ENCODE results near the gene LRBA.

Gene LRBA

DNA sequence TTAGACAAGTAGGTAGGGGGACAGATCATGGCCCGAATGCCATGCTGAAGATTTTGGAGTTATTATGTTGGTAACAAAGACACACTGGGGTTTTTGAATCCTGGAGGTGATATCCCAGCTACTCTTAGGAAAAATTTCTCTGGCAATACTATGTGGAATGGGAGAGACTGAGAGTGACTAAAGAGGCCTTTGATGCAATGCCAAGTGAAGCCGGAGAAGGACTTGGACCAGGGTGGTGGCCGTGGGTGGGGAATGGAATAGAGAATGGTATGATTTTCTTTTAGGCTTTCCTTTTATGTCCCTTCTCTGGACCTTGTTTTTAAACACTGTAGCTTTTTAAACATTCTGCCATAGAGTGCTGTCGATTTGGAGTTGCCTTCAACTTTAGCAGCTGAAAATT lies 795.2 kb downstream of the LRBA start:
- H3K27ac ChIP-seq, result peak overlapping the region in 1 of 2 donors; percentile 48
- DNase-seq (ENCODE audit: low spot score), result no peak
- H3K4me3 ChIP-seq, result no peak overlapping the region
- TF ChIP-seq, protein P1, sequence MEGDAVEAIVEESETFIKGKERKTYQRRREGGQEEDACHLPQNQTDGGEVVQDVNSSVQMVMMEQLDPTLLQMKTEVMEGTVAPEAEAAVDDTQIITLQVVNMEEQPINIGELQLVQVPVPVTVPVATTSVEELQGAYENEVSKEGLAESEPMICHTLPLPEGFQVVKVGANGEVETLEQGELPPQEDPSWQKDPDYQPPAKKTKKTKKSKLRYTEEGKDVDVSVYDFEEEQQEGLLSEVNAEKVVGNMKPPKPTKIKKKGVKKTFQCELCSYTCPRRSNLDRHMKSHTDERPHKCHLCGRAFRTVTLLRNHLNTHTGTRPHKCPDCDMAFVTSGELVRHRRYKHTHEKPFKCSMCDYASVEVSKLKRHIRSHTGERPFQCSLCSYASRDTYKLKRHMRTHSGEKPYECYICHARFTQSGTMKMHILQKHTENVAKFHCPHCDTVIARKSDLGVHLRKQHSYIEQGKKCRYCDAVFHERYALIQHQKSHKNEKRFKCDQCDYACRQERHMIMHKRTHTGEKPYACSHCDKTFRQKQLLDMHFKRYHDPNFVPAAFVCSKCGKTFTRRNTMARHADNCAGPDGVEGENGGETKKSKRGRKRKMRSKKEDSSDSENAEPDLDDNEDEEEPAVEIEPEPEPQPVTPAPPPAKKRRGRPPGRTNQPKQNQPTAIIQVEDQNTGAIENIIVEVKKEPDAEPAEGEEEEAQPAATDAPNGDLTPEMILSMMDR (IDR thresholded peaks at IDR 0.05), result no peak

DNA sequence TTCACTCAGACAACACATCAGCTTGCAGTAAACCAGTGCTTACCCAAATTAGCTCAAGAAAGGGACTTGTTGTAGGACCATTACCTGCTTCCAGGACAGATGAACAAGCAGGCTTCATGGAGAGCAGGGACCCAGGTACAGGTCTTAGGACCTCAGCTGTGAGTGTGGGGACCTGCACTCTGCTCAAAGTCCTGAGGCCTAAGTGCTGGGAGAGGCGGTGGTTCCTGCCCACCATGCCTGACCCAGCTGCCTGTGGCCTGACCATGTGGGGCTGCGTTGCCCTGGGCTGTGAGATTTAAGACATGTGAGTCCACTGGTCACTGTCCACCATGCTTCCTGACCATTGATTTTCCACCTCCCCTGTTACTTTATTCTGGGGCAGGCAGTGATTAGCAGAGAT lies 796.6 kb downstream of the LRBA start:
- no peak overlapping the region for H3K27ac ChIP-seq
- TF ChIP-seq, protein P1 (IDR thresholded peaks at IDR 0.05), result no peak

DNA sequence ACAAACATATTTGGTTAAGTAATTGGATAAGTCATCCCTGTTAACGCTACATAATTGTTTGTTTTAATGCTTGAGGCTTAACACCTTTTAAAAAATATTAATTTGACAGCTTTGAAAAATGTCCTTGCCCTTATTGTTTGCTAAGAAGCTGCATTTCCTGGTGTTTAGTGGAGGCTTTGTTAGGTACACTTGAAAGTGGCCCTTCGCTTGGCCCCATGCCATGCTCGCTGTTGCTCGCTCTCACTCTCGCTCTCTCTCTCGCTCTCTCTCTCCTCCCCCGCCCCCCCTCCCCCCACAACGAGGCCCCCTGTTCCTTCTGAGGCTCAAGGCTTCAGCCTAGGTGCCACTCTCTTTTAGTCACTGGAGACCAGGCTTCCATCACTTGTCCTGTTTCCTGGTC lies 797.3 kb downstream of the LRBA start:
- Histone ChIP-seq H3K4me3 (no peak overlapping the region), H3K27ac (no peak overlapping the region)
- TF ChIP-seq, protein P1 (IDR thresholded peaks at IDR 0.05), result no peak
- DNase-seq (ENCODE audit: low spot score), result no peak

More for the DNA sequence above, 796.6 kb downstream of the LRBA start:
- H3K4me3 ChIP-seq, result no peak overlapping the region
- no peak for DNase-seq (ENCODE audit: low spot score)

DNA sequence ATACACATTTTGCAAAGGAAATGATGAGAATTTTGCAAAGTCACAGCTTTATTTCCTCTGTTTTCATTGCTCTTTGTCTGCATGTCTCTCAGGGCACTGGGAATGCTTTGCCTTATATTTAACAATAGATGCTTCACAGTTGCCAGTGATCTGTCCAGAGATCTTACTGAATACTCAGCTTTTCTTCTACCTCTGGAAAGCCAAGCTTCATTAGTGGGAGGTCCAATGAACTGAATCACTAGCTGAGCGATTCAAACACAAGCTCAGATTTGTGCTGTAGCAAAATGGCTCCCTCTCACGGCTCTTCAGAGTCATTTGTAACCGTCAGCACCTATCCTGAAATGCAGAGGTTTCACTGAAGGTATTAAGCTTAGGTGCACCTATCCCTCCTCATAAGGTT lies 797.9 kb downstream of the LRBA start:
- TF ChIP-seq, protein P1 (IDR thresholded peaks at IDR 0.05), result no peak
- no peak for DNase-seq (ENCODE audit: low spot score)
- peak overlapping the region in 1 of 2 donors; percentile 37 for H3K27ac ChIP-seq
- H3K4me3 ChIP-seq, result no peak overlapping the region

DNA sequence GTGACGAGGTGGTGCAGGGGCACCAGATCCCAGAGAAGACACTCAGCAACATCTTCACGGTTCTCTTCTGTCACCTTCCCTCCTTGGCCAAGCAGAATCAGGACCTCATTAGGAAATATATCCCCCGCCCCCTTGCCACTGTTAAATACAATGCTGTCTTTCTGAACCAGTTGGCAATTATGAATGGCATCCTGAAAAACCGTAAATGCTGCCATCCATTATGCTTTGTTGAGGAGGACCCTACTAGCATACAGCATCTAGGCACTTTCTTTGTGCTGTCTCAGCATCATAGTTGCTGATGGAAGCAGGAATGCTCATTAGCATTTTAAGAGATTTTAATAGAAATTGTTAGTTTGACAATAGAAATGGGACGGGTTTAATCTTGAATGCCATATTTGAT lies 798.4 kb downstream of the LRBA start:
- Histone ChIP-seq H3K27ac (peak overlapping the region in 1 of 2 donors; percentile 37), H3K4me3 (no peak overlapping the region)
- no peak for DNase-seq (ENCODE audit: low spot score)
- TF ChIP-seq, protein P1 (IDR thresholded peaks at IDR 0.05), result no peak

DNA sequence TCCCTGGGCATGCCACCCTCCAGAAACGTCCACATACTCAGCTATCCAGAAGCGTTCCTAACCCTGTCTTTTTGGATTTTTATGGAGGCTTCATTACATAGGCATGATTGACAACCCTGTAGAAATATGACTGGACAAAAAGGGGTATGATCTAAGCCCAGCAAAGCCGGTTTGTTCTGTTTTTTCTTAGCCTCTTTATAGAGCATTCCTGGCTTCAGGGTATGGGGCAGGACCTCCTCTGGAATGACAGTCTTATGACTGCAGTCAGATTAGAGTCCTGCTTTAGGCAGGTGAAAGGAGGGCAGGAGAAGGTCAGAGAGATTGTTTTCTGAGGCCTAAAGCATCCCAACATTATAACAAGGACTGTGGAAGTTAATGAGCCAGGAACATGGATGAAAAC lies 799.5 kb downstream of the LRBA start:
- H3K27ac ChIP-seq, result peak overlapping the region in 1 of 2 donors; percentile 22
- H3K4me3 ChIP-seq, result no peak overlapping the region
- TF ChIP-seq, protein P1 (IDR thresholded peaks at IDR 0.05), result no peak
- no peak for DNase-seq (ENCODE audit: low spot score)
